Right hindlimb (tissue), 1 donor: ENCODE results near the gene DCC.

Experiments
- DNase-seq: peaks from one replicate; pipeline ENCODE4 v3.0.0-alpha.2; 2018

DCC gene, protein sequence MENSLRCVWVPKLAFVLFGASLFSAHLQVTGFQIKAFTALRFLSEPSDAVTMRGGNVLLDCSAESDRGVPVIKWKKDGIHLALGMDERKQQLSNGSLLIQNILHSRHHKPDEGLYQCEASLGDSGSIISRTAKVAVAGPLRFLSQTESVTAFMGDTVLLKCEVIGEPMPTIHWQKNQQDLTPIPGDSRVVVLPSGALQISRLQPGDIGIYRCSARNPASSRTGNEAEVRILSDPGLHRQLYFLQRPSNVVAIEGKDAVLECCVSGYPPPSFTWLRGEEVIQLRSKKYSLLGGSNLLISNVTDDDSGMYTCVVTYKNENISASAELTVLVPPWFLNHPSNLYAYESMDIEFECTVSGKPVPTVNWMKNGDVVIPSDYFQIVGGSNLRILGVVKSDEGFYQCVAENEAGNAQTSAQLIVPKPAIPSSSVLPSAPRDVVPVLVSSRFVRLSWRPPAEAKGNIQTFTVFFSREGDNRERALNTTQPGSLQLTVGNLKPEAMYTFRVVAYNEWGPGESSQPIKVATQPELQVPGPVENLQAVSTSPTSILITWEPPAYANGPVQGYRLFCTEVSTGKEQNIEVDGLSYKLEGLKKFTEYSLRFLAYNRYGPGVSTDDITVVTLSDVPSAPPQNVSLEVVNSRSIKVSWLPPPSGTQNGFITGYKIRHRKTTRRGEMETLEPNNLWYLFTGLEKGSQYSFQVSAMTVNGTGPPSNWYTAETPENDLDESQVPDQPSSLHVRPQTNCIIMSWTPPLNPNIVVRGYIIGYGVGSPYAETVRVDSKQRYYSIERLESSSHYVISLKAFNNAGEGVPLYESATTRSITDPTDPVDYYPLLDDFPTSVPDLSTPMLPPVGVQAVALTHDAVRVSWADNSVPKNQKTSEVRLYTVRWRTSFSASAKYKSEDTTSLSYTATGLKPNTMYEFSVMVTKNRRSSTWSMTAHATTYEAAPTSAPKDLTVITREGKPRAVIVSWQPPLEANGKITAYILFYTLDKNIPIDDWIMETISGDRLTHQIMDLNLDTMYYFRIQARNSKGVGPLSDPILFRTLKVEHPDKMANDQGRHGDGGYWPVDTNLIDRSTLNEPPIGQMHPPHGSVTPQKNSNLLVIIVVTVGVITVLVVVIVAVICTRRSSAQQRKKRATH (N-terminal part only)

DNA sequence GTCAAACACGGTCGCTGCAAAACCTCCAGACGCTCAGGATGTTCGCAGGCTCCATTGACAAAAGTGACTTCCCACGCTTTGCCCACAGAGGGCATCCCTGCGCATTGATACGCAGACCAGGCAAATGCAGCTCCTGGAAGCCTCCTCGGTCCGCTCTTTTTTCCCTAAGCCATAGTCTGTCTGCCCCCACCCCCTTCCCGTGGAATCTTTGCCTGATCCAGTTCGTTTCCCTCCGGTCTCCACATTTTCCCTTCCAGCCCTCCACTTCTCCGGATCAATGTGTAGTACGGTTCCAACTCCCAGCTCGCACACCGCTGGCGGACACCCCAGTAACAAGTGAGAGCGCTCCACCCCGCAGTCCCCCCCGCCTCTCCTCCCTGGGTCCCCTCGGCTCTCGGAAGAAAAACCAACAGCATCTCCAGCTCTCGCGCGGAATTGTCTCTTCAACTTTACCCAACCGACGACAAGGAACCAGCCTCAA, at the start of gene DCC:
DCC (plus strand) TSS at position 307 of the 481 bp plus-strand sequence. CDS start 591 bp downstream, outside the sequence.
- DNase-seq: peak; percentile 64

DNA sequence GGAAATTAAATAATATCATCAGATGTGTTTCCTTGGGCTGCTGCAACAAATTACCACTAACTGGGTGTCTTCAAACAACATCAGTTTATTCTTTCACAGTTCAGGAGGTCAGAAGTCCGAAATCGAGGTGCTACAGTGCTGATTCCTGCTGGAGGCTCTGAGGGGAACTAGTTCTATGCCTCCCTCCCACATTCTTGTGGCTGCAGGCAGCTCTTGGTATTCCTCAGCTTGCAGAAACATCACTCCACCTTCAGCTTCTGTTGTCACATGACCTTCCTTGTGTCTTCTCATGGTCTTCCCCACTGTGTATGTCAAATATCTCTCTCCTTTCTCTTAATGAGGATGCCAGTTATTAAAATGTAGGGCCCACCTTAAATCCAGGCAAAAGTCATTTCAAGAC, 29.3 kb upstream of the DCC start:
- no peak for DNase-seq

DNA sequence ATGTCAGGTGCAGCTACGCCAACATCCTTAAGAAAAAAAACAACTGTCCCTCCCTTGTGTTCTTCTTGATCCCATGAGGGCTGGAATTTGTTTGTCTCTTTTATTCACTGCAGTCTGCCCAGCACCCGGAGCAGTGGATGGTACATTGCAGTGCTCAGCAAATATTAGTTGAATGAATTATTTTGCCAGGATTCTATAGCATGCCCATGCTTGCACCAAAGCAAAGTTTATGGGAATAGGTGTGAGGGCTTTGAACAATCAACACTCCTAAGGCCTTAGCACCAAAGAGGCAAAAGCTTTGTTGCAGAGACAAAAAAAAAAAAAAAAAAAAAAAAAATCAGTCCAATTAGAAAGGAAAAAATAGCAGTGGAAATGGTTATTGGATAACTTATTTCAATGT, 28.7 kb upstream of the DCC start:
- DNase-seq: no peak

DNA sequence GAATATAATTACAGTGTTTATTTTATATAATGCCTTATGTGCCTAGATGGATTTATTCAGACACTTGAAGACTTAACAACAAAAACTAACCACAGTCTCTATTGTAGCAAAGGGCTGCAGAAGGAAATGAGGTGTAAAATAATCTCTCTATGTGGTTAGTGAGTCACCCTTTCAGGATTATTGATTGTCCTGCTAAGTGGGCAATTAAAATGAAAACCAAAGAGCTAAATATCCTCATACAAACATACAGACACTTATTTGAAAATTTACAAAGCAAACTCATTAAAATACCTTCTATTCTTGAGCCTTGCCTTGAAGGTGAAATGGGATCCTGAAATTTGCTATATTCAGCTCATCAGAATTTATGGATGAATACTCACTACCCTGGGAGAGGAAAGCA, 27.7 kb upstream of the DCC start:
- DNase-seq: no peak

DNA sequence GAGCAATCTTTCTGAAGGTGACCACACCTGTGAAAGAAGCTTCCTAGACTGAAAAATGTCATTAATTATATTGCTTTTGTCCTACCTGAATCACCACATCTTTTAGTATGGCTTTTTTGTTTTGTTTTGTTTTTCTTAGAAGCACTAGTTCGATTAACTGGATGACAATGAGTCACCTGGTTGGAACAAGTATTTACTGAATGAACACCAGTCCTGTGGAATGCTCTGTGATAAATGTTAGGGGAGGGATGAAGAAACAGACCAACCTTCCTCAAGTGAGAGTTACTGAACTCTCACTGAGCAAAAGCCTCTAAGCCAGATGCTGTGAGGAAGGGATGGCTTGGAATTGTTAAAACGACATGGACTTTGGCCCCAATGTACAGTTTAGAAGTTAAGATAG, 26.8 kb upstream of the DCC start:
- no peak for DNase-seq

DNA sequence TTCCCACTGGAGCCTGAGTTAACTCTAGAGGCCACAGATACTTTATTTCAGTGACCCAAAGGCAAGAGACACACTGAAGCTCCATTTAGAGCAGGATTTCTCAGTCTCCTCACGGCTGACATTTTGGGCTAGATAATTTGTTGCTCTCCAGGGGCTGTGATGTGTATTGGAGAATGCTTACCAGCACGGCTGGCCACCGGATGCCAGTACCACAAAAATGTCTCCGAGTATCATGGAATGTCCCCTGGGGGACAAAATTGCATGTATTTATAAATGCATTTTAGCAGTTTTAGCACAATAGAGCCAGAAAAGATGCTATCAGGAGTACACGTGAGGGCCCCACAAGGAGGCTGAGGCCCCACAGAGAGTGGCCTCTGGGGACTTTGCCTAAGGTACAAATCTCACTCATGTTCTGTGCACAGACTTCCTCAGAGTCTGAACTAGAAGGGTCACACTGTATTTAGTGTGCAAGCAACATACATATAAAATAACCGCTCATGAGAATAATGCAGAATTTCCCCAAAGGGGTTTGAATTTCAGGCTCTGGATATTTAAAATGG, 20.5 kb upstream of the DCC start:
- no peak for DNase-seq

DNA sequence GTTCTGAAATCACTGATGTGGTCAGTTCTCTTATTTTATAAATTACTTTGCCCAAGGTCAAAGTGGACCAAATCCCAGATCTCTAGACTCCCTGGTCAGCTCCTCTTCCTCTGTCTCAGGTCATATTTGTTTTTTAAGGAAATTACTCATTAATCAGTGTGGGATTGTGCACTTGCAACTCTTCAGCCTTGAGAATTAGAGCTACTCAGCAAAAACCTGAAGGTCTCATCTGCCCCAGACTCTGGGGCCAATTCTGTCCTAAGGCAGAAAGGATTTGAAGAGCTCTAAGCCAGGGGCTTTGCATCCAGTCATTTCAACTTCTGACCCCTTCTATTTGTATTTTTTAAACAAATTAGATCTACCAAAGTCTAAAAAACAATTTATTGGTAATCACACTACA, 17.7 kb upstream of the DCC start:
- DNase-seq: no peak

DNA sequence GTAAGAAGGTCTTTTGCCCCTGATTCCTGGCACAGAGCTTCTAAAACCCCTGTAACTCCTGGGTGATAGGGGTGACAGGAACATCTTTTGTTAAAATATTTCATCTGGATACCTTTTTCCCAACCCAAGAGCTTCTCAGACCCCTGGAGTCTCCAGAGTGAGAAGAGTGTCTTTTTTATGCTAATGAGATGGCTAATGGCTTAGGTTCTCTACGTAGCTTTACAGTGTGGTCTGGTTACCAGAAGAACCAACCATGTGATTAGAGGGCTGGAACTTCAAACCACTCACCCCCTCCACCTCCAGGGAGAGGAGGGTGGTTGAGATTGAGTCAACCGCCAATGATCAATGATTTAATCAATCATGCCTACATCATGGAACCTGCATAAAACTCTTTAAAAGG, 16.2 kb upstream of the DCC start:
- DNase-seq: no peak

DNA sequence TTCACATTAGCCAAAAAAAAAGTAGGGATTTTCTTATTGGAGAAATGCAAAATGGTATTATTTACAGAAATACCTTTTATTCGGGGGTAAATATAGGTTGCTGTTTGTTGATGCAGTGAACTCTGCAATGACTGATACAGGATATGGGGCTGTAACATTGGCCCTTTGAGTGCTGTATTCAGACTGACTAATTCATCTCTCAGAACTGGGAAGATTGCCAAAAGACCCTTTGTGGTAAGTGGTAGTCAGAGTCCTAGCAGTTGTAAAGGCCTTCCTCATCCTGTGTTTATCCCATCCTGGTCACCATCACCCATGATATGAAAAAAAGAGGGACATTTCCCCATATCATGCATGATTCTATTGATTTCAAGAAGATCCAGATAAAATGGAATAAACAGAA, 14.0 kb upstream of the DCC start:
- no peak for DNase-seq

DNA sequence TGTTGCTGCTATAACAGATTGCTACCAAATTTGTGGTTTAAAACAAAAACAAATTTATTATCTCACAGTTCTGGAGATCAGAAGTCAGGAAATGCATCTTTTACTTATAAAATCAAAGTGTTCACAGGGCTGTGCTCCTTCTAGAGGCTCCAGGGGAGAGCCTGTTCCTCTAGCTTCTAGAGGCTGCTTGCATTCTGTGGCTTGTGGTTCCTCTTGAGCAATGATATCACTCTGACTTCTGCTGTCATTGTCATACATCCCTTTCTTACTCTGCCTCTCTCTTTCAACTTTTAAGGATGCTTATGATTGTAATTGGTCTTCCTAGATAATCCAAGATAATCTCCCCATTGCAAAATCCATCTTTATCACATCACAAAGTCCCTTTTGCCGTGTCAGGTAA, 6.1 kb upstream of the DCC start:
- DNase-seq: no peak

DNA sequence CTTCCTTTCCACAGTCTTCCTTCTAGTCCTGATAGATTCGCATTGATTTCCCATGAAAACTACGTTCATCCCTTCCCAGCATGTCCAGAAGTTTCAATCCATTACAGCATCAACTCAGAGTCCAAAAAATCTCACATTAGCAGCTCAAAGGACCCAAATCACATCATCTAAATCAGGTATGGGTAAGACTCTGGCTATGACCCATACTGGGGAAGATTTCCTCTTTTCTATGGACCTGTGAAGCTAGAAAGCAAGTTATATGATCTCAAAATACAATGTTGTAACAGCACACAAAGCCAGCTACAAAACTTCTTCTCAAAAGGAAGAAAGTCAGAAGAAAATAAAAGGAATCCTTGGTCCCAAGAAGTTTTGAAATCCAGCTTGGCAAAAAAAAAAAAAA, 5.7 kb upstream of the DCC start:
- DNase-seq: no peak

DNA sequence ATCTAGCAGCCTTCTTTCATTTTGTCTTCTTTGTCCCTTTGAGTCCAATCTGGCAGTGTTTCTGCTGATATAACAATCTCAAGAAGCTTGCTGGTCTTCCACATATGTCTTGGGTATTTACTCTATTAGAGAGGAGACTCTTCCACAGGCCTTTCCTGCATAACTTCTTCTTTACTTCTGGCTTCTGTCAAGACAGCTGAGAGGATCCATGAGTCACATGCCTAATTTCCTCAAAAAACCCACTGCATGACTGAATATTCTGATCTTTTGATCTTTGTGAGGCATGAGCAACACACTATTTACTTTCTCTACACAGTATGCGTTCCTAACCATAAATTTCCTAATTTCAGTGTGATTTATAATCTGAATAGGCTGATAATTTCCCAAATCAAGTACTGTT, 5.1 kb upstream of the DCC start:
- no peak for DNase-seq

DNA sequence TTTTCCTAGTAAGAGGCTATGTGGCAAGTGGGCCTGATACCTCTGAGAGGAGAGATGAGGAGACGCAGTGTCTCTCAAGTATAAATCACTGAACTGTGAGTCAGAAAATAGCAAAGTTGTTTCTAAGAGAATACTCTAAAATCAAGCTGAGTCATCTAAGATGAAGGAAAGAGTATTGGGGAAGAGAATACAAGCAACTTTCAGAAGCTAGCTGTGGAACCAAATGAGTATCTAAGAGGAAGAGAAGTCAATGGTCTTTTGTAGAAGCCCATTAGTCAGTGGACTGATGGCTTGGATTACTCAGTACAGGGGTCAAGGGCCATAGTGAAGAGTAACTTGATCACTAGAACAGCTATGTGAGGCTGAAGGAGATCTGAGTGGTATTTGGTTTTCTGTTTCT, 2.7 kb upstream of the DCC start:
- DNase-seq: no peak

DNA sequence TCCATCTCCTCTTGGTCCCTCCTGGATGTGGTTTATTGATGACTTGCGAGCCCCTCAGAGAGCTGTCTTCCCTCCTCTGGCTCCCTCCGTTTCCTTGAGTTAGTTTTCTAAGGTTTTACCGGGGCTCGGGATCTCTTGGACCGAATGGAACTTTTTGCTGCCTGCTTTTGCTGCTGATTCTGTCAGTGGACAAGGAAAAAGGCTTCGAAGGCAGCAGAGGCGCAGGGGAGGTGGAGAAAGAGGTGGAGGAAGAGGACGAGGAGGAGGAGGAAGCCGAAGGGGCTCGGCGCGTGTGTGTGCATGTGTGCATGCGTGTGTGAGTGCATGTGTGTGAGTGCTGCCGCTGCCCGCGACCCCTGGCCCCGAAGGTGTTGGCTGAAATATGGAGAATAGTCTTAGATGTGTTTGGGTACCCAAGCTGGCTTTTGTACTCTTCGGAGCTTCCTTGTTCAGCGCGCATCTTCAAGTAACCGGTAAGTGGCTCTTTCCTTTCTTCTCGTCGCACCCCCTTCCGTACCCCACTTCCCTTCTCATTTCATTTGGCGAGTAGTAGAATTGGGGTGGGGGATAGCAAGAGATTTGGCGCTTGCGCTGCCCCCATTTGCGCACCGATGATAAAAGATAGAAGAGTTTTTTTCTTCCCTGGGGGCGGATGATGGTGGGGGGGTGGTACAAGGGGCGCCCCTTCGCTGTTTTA, 557 bp downstream of the DCC start:
- no peak for DNase-seq

DNA sequence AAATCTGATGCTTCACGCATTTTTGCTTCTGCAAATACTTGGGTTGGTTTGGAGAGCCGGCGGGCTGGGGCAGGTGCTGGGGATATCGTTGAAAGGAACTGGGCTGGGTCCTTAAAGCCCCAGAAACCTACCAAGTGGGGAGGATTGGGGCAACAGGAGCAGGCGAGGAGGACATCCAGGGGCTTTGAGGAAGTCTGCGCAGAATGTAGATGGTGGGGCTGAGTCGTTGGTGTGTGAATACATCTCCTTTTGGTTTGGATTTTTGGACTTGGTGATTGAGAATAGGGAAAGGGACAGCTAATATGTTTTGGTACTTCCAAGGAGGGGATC, 1.1 kb downstream of the DCC start:
- no peak for DNase-seq

DNA sequence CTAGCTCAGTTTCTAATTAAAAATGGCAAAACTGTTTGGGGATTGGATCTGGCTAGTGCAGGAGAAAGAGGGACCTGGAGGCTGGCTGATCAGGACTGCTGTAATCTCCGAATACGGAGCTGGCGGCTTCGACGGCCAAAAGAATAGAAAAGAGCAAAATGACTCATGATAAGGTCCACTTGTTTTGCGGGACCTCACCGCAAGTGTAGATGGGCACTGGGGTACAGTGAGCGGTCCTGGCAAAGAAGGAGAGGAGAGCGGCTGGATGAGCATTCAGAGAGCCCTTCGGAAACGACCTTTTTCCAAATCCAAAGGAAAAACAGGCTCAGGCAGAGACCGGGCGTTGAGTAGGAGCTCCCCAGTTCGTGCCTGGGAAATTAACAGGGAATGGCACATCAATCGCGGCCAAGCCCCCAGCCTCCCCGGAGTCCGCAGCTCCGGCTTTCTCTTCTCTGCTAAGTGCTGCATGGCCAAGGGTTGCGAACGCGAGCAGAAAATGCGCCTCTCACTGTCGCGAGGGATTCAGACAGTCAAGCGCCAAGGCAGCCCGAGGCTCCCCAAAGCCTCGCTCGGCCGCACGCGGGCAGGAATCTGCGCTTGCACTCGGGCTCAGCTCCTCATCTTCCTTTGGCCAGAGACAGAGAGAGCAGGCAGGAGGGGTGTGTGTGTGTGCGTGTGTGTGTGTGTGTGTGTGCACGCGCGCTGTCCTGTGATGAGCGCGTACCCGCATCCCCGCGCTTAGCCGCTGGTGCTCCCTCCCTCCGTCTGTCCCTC, 1.8 kb downstream of the DCC start:
- peak; percentile 45 for DNase-seq

DNA sequence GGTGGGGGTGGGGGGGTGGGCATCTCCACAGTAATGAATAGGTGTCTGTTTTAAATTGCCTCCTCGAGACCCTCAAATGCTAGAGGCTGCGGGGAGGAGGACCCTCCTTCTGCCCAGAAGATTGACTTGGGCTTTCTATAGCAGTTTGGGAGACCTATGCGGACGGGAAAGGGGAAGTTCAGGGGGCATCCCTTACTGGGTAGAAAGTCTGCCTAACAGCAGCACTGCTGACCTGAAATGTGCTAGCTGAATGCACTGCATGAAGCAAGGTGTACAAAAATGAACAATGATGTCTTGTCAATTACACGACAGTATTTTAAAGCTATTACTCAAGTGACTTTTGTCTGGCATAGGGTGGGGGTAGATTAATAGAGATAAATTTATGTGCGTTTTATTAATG, 2.5 kb downstream of the DCC start:
- no peak for DNase-seq

DNA sequence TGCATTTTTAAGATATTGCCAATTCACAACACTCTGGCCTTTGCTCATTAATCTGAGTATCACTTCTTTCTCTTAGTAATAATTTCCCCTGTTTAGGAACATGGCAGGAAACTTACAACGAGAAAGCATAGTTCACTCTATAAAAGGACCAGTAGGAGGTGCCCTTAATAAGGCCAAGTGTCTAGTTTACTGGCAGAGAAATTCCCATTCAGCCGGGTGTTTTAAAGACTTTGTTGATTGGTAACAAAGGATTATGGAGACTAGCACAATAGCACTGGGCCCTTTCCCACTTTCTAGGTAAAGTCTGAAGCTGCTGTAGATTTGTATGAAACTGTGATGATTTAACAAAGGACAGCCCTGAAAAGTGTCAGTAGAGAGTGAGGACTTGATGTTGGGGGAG, 3.1 kb downstream of the DCC start:
- DNase-seq: no peak

DNA sequence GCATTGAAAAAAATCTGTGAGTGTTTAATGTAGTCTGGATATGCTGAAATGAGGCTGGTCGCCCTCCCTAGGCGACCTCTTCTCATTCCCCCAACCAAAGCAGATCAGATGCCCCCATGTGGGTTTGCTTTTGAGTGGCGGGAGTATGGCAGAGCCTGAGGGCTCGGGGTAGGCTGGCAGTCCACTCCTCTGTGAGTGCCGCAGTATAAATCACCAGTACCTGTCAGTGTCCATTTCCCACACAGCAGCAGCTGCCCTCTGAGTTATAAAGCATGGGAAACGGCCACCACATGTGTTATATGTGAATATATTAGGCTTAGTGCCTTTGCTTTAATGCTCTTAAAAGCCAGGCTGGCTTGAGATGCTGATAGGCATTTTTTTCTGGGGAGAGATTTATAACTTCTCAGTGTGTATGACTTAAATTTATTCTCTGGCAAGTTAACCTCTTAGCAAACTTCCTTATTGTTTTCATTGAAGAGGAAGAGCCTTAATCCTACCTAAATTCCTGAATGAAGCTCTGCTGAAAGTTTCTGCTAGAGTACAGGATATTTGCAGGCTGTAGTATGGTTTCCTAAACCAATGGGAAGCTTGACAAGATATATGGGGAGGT, 3.8 kb downstream of the DCC start:
- DNase-seq: no peak

DNA sequence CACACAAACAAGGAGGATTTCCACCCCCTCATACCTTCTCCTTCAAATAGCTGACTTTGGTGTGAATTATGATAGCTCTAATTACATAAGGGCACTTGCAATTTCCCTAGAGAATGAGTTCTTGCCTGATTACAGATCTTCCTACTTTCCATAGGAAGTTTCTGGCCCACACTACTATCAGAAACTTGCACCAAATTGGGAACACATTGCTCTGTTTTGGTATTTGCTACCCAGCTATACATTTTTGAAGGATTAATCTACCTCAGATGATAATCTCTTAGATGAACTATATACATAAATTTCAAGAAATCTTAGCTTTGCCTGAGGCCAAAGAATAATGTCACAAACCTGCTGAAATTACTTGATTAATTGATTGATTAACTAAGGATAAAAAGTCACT, 4.9 kb downstream of the DCC start:
- DNase-seq: no peak

DNA sequence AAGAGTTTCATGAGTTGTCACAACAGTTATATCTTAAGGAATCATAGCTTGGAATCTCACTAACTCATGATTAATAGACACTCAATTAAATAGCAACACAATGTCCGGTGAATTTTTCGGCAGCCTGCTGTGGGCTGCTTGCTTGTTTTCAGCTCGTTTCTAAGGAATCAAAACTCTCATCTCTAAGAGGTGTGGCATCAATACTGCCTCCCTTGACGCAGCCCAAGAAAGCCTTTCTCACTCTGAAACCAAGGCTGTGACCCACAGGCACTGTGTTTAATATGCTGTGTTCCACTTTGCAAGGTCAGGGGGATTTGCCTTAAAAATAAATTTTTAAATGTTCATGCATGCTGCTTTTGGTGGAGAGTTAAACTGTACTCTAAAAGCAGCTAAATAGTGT, 5.4 kb downstream of the DCC start:
- DNase-seq: no peak
